ENCODE results near the gene LZTR1.
"Not testable (repeated sequence)": the region's sequence is repeated elsewhere in the genome, so short reads cannot be mapped to it uniquely, and the experiment has no call there.

The LZTR1 gene

DNA sequence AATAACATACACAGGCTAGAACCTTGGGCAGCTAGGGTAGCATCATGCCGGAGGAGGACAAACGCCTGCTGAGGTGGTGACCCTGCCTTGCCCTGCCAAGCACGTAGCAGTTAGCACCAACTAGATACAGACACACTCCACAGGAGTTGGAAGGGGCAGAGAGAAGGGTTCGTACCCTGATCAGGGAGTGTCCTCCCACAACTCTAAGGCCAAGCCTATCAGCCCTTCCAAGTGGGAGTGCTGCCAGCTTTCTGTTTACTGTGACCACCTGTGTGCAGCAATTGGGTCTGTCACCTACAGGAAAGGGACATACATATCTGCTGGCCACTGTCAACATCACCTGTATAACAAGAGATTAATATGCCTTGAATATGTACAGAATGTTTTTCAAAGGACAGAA lies 21.7 kb downstream of the LZTR1 start:
- Mint-ChIP-seq H3K9me3 (no peaks in the 10 kb centered on the region), H3K27me3 (no peaks in the 10 kb centered on the region), H3K4me1 (peaks cover 29% of the 10 kb centered on the region), H3K27ac (ENCODE audit: low read depth) (peak overlapping the region; percentile 98), H3K4me3 (peak overlapping the region; percentile 94), H3K36me3 (ENCODE audit: insufficient read depth) (peaks cover 24% of the 10 kb centered on the region)
- no peak for DNase-seq (ENCODE audit: low spot score in 2 of 2)
- no peak for ATAC-seq (replicated peaks; ENCODE audit: extremely low read depth, poor library complexity, severe bottlenecking)

DNA sequence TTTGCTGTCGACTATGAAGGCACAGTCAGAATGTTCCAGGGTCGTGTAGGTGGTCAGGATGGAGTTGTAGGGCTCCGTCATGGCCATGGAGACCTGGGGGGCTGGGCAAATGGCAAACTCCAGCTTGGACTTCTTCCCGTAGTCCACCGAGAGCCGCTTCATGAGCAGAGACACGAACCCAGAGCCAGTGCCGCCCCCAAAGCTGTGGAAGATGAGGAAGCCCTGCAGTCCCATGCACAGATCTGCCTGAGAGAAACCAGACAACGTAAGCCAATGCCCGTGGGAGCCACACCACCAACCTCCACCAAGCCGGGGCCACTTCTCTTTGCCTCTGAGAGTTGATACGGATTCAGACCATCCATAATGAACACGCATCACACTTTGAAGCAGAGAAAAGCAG lies 27.1 kb downstream of the LZTR1 start:
- not testable (repeated sequence) for H3K27ac Mint-ChIP-seq (ENCODE audit: low read depth); H3K4me3 Mint-ChIP-seq; H3K4me1 Mint-ChIP-seq; H3K36me3 Mint-ChIP-seq (ENCODE audit: insufficient read depth); H3K27me3 Mint-ChIP-seq; DNase-seq (ENCODE audit: low spot score in 2 of 2); H3K9me3 Mint-ChIP-seq; ATAC-seq (replicated peaks; ENCODE audit: extremely low read depth, poor library complexity, severe bottlenecking)

DNA sequence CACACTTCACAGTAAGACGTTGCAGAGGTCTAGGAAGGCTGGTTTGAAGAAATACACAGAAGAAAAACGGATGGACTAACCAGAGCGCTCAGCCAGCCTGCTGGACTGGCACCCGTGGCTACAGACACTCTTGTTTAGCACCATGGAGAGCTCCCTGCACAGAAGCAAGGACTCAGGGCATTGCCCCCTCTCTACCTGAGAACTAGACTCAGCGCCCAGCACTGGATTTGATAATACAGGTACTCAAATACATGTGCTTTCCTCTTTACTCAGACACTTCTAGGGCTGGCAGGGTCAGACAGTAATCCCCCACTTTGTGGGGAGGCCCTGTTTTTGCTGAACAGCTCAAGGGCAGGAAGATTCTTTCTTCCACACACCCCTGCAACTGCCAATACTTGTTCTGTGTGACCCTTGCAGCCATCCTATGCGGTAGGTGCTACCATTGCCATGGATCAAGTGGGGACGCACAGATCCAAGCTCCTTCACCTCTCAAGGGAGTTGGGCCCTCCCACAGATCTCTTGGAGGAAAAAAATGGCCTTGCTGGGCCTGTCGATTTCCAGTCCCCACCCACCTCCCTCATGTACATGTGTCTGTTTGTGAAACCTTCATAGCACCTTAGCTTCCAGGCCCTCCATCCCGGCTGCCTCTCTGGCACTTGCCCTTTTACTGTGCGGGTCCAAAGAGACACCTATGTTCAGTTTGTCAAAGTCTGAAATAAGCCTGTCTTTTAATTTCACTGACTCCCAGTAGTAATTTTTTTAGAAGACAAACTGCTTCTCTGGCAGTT lies 27.7 kb downstream of the LZTR1 start:
- Mint-ChIP-seq H3K27ac (ENCODE audit: low read depth) (no peak overlapping the region), H3K9me3 (no peaks in the 10 kb centered on the region), H3K27me3 (no peaks in the 10 kb centered on the region), H3K4me1 (peaks cover 11% of the 10 kb centered on the region), H3K4me3 (no peak overlapping the region), H3K36me3 (ENCODE audit: insufficient read depth) (no peaks in the 10 kb centered on the region)
- ATAC-seq (replicated peaks; ENCODE audit: extremely low read depth, poor library complexity, severe bottlenecking) (no peak), DNase-seq (ENCODE audit: low spot score in 2 of 2) (no peak)

DNA sequence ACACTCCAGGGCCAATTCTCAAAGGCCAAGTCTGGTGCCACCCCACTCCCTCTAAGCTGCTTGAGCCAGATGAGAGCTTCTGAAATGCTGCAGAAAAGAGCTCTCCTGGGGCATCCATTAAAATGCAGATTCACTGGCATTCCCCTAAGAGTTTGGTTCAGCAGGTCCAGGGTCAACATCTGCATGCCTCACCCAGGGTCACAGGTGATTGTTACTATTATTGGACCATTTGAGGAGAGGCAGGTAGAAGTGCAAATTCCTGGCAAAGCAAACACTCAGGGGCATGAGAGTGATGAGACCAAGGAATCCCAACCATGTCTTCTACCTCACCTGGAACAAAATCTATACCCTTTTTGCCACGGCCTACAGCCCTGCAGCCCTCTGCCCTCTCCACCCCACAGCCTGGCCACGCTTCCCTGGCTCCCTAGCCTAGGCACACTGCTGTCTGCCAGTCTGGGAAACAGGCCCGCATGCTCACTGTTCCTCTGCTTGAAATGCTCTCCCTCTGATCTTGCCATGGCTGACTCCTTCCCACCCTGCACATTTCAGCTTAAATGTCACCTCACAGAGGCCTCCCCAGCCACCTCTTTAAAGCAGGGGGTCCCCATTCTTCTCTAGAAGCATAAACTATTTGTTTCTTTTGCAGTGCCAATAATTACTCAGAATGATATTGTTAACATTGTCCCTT lies 28.5 kb downstream of the LZTR1 start:
- no peaks in the 10 kb centered on the region for H3K27me3 Mint-ChIP-seq
- H3K4me3 Mint-ChIP-seq: no peak overlapping the region
- no peak overlapping the region for H3K27ac Mint-ChIP-seq (ENCODE audit: low read depth)
- no peak for DNase-seq (ENCODE audit: low spot score in 2 of 2)
- no peak for ATAC-seq (replicated peaks; ENCODE audit: extremely low read depth, poor library complexity, severe bottlenecking)
- H3K36me3 Mint-ChIP-seq (ENCODE audit: insufficient read depth): no peaks in the 10 kb centered on the region
- peaks cover 17% of the 10 kb centered on the region for H3K4me1 Mint-ChIP-seq
- H3K9me3 Mint-ChIP-seq: no peaks in the 10 kb centered on the region

DNA sequence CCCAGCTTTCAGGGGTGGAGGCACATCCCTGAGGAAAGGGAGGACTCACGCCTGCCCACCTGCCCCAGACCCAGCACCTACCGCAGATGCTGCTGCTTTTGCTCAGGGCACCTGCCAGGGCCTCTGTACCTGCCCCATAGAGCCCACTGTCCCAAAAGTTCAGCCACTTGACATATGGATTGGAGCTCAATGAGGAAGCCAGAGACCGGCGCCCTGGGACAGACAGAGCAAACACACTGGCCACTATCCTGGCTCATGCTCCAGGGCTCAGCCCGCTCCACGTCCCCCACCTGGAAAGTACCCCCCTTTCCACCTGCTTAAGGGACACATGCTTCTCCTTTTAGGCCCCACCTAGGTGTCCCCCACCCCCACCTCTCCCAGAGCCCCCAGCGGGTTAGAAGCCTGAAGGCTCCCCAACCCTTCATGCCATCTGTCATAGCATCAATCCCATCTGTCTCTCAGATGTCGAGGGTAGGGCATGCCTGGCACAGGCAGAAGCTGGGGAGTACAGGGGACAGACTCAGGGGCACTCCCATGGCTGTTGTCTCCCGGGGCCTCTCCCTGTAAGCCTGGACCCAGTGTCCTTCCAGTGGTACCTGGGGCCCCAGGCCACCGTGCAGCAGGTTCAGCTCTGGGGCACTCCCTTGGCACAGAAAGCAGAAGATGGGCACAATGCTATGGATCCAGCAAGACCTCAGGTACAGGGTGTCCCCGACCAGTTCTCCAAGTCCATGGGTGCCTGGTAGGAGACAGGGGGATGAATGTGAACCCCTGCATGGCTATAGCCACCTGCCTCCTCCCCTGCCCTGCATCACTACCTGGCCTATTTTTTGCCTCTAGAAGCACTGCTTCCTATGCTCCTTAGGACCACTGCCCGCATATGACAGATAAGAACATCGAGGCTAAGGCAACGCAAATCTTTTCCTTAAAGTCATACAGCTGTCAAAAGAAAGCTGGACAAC lies 30.6 kb downstream of the LZTR1 start:
- Mint-ChIP-seq H3K4me3 (peak overlapping the region; percentile 38), H3K9me3 (no peaks in the 10 kb centered on the region), H3K4me1 (peaks cover 27% of the 10 kb centered on the region), H3K27ac (ENCODE audit: low read depth) (peak overlapping the region; percentile 95), H3K36me3 (ENCODE audit: insufficient read depth) (no peaks in the 10 kb centered on the region), H3K27me3 (no peaks in the 10 kb centered on the region)
- no peak for ATAC-seq (replicated peaks; ENCODE audit: extremely low read depth, poor library complexity, severe bottlenecking)
- DNase-seq (ENCODE audit: low spot score in 2 of 2): no peak

DNA sequence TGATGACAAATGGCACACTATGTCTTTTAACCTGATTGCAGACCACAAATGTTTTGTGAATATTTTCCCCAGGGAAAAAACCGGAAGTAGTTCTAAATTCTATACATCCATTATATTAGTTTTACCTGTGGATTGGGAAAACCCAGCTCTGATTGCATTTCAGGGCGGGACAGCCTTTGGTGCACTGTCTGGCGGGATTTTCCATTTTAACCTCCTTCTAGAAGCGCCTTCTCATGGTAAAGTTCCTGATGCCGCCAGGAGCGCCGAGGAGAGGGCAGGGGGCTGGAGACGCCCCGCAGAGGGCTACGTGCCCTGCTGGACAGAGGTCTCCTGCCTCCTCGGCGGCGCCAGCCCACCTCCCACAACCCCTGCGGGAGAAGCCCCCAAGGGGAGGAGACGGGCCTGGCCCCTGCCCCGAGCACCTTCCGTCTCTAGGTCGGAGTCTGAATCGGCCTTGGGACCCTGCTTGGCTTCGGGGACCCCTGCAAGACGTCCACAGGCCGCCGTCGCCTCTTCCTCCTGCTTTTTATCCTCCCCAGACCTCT lies 31.6 kb downstream of the LZTR1 start:
- Mint-ChIP-seq H3K9me3 (no peaks in the 10 kb centered on the region), H3K4me3 (peak overlapping the region; percentile 80), H3K27ac (ENCODE audit: low read depth) (peak overlapping the region; percentile 95), H3K4me1 (peaks cover 27% of the 10 kb centered on the region), H3K27me3 (no peaks in the 10 kb centered on the region), H3K36me3 (ENCODE audit: insufficient read depth) (no peaks in the 10 kb centered on the region)
- DNase-seq (ENCODE audit: low spot score in 2 of 2) (no peak), ATAC-seq (replicated peaks; ENCODE audit: extremely low read depth, poor library complexity, severe bottlenecking) (no peak)

DNA sequence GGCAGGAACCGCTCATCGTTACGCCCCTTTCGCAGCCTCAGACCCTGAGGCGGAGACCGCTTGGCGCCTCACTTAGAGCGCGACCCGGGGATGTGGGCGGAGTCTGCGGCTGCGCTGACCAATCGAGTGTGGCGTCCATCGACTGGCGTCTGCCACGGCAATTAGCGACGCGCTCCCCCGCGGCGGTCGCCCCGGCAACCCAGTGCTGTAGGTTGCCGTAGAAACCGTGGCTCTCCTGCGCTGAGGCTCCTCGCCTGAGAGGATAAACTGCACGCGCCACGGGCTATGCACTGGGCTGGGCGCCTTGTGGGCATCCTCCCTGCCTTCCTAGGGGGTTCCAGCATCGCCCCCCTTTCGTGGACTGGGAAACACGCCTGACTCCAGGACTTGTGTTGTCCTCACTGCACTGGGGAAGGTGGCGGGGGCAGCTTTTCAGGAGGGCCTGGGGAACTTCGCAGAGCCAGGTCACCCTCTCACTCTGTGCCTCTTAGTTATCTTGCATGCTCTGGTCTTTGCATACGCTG lies 32.2 kb downstream of the LZTR1 start:
- no peaks in the 10 kb centered on the region for H3K36me3 Mint-ChIP-seq (ENCODE audit: insufficient read depth)
- ATAC-seq (replicated peaks; ENCODE audit: extremely low read depth, poor library complexity, severe bottlenecking): peak; percentile 89

DNA sequence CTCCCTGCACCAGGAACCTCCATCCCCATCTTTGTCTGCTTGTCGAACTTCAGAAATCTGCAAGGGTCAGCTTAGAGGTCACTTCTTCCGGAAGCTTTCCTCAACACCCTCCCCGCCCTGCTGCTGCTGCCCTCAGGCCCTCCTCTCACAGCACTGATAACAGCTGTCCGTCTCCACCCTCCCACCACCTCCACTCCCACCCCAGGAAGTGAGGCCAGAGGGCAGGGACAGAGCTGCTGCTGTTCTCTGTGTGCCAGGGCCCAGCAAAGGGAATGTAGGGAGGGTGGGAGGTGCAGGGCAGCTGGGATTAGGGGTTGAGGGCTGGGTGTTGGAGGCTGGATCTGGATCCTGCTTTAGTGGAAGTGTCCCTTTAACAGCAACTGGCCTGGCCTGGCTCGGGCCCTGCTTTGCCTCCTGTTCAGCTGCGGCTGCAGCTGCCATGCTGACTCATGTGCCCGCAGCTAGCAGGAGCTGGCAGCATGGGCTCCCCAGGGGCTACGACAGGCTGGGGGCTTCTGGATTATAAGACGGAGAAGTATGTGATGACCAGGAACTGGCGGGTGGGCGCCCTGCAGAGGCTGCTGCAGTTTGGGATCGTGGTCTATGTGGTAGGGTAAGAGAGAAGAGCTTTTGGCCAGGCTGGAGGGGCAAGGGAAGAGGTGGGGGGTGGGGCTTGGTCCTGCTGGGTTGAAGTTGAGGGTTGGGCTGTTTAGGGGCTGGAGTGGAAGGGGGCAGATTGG lies 32.8 kb downstream of the LZTR1 start, which contains the start of gene P2RX6:
Gene P2RX6 (plus strand): TSS at position 440 of the 740 bp plus-strand sequence. CDS start 10 bp downstream, at position 450.
- Mint-ChIP-seq H3K27ac (ENCODE audit: low read depth) (peak within 1 kb of the TSS; percentile 95), H3K36me3 (ENCODE audit: insufficient read depth) (no peaks in the 10 kb centered on the region), H3K4me3 (peak within 1 kb of the TSS; percentile 80), H3K4me1 (peaks cover 27% of the 10 kb centered on the region), H3K27me3 (no peaks in the 10 kb centered on the region), H3K9me3 (no peaks in the 10 kb centered on the region)
- ATAC-seq (replicated peaks; ENCODE audit: extremely low read depth, poor library complexity, severe bottlenecking): no peak
- no peak for DNase-seq (ENCODE audit: low spot score in 2 of 2)

More for the DNA sequence above, 32.2 kb downstream of the LZTR1 start:
- DNase-seq (ENCODE audit: low spot score in 2 of 2): peak; percentile 69 to 79
- peak overlapping the region; percentile 80 for H3K4me3 Mint-ChIP-seq
- H3K9me3 Mint-ChIP-seq: no peaks in the 10 kb centered on the region
- peak overlapping the region; percentile 95 for H3K27ac Mint-ChIP-seq (ENCODE audit: low read depth)
- H3K27me3 Mint-ChIP-seq: no peaks in the 10 kb centered on the region
- peaks cover 27% of the 10 kb centered on the region for H3K4me1 Mint-ChIP-seq

DNA sequence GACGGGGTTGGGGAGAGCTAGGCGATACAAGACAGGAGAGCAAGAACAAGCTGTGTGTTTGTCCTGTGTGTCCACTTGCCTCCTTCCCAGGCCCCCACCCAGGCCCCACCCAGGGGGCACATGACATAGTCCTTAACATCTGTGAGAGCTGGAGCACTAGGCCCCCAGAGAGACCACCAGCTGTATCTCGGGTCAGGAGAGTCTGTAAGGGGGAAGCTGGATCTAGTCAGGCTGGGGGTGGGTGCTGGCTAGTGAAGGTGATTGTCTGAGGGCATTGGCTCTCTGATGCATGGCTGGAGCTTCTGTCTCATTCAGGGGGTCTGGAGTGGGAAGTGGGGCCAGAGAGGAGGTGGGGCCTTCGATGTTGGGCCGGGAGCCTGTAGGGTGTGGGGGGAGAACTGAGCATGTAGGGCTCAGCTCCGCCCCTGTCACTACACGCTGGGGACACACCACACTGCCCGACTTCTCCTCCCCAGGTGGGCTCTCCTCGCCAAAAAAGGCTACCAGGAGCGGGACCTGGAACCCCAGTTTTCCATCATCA lies 33.4 kb downstream of the LZTR1 start:
- no peak overlapping the region for H3K4me3 Mint-ChIP-seq
- H3K9me3 Mint-ChIP-seq: no peaks in the 10 kb centered on the region
- no peaks in the 10 kb centered on the region for H3K27me3 Mint-ChIP-seq
- DNase-seq (ENCODE audit: low spot score in 2 of 2) (no peak), ATAC-seq (replicated peaks; ENCODE audit: extremely low read depth, poor library complexity, severe bottlenecking) (no peak)
- H3K27ac Mint-ChIP-seq (ENCODE audit: low read depth): peak overlapping the region; percentile 95
- H3K4me1 Mint-ChIP-seq: peaks cover 27% of the 10 kb centered on the region
- no peaks in the 10 kb centered on the region for H3K36me3 Mint-ChIP-seq (ENCODE audit: insufficient read depth)

DNA sequence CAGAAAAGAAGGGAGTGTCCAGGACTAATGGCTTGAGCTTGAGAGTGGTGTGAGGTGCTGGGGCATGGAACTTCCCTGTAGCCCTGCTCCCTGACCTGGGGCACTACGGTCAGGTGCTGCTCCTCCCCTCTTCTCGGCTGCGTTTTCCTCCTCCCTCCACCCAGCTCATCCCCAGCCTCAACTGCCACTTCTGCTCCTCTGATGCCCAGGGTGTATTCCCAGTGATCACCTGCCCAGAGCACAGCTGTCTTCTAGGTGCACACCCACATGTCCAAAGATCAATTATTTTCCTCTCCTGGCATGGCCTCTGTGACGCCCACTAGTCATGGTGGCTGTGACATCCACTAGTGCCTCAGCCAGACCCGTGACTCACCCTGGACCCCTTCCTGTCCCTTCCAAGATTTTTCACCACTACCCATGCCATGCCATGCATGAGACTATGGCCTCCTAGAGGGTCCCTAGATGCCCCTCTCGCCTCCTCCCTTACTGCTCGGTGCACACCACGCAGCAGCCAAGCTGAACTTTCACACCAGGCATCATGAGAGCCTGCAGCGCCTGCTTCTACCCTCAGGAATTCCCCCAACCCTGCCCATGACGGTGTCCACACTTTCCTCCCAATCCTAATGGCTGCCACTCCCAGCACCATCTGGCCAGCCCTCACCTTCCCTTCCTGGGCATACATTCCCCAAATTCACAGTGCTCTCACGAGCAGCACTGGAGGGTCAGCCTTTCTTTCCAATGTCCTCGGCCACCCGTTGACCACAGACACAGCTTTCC lies 34.7 kb downstream of the LZTR1 start:
- DNase-seq (ENCODE audit: low spot score in 2 of 2): no peak
- ATAC-seq (replicated peaks; ENCODE audit: extremely low read depth, poor library complexity, severe bottlenecking): no peak
- no peaks in the 10 kb centered on the region for H3K27me3 Mint-ChIP-seq
- H3K36me3 Mint-ChIP-seq (ENCODE audit: insufficient read depth): no peaks in the 10 kb centered on the region
- H3K9me3 Mint-ChIP-seq: no peaks in the 10 kb centered on the region
- peak overlapping the region; percentile 5 for H3K27ac Mint-ChIP-seq (ENCODE audit: low read depth)
- H3K4me3 Mint-ChIP-seq: no peak overlapping the region
- H3K4me1 Mint-ChIP-seq: peaks cover 27% of the 10 kb centered on the region

DNA sequence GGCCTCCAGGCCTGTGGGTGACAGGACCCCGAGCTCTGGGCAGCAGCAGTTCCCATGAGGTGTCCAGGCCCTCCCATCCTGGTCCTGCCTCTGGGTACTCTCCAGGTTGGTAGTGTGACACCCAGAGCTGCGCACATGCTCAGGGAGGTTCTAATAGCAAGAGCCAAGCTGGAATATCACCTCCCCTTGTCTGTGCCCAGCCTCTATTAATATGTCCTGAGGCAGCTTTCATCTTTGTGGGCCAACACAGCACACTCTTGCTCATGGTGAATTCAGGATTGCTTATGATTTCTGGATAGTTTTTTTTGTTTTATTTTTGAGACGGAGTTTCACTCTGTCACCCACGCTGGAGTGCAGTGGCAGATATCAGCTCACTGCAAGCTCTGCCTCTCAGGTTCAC lies 36.2 kb downstream of the LZTR1 start:
- ATAC-seq (replicated peaks; ENCODE audit: extremely low read depth, poor library complexity, severe bottlenecking) (no peak), DNase-seq (ENCODE audit: low spot score in 2 of 2) (no peak)
- Mint-ChIP-seq H3K27me3 (no peaks in the 10 kb centered on the region), H3K9me3 (no peaks in the 10 kb centered on the region), H3K27ac (ENCODE audit: low read depth) (no peak overlapping the region), H3K36me3 (ENCODE audit: insufficient read depth) (no peaks in the 10 kb centered on the region), H3K4me3 (no peak overlapping the region), H3K4me1 (peaks cover 27% of the 10 kb centered on the region)
